ENCODE measurements around the gene PCOLCE2.

Gene PCOLCE2

DNA sequence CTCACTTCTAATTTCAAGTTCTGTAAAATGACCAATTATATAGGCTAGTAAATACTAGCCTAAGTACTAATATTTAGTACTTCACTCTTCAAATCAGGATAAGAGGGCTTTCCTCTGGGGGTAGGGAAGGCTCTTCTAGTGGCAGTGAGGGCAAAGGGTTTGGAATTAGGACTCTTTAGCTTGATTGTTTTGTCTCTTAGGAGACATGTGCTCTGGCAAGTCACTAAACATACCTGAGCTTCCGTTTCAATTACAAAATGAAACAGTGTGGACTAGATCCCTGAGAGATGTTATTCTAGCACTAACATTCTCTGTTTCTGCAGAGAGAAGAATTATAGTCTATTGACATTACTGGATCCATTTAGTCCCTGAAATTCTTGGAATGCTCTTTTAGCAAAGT is 71.5 kb downstream of the PCOLCE2 start:
- Histone ChIP-seq H4K91ac (ENCODE audit: low read length) (no peak overlapping the region), H3K27ac (ENCODE audit: low read length, poor library complexity, severe bottlenecking) (no peak overlapping the region), H3K79me1 (replicated peaks; ENCODE audit: low read length, poor library complexity, severe bottlenecking) (no peaks in the 10 kb centered on the region), H2BK15ac (ENCODE audit: low read depth, poor library complexity, severe bottlenecking) (no peak overlapping the region), H2BK12ac (ENCODE audit: low read length in 2 of 2) (no peak overlapping the region), H3K27me3 (ENCODE audit: control insufficient read depth in 1 of 2, insufficient read depth in 1 of 2, low read length in 2 of 2) (no peaks in the 10 kb centered on the region), H3K4me1 (ENCODE audit: control insufficient read depth, insufficient read depth, low read depth, low read length) (no peaks in the 10 kb centered on the region), H3K36me3 (ENCODE audit: control insufficient read depth in 1 of 2, insufficient read depth in 2 of 2, low read depth in 1 of 2, low read length in 2 of 2) (peaks cover 0 to 56% of the 10 kb centered on the region in 2 experiments), H3K18ac (ENCODE audit: low read depth in 1 of 2, low read length in 2 of 2) (no peak overlapping the region), H3K9ac (ENCODE audit: low read length) (no peak overlapping the region), H3K4ac (ENCODE audit: low read depth in 1 of 2, low read length in 2 of 2) (no peak overlapping the region), H3K4me2 (ENCODE audit: low read length, poor library complexity, severe bottlenecking) (no peak overlapping the region), H2BK120ac (ENCODE audit: low read depth, low read length) (no peak overlapping the region), H4K8ac (ENCODE audit: low read length) (no peak overlapping the region), H3K9me3 (ENCODE audit: control insufficient read depth, low read length) (no peaks in the 10 kb centered on the region), H3K23ac (ENCODE audit: low read length in 2 of 2) (no peak overlapping the region), H3K14ac (ENCODE audit: low read length in 2 of 2) (no peak overlapping the region), H2BK5ac (ENCODE audit: low read depth, low read length, poor library complexity, severe bottlenecking) (no peak overlapping the region), H3K4me3 (ENCODE audit: insufficient read depth in 1 of 2, low read depth in 1 of 2, low read length in 2 of 2) (no peak overlapping the region), H2AK5ac (ENCODE audit: low read length, severe bottlenecking) (no peak overlapping the region), H2AFZ (ENCODE audit: low read depth, low read length) (no peak overlapping the region)
- no CpG with 5 or more reads among the region's 1 CpG for WGBS
- no peak for DNase-seq

DNA sequence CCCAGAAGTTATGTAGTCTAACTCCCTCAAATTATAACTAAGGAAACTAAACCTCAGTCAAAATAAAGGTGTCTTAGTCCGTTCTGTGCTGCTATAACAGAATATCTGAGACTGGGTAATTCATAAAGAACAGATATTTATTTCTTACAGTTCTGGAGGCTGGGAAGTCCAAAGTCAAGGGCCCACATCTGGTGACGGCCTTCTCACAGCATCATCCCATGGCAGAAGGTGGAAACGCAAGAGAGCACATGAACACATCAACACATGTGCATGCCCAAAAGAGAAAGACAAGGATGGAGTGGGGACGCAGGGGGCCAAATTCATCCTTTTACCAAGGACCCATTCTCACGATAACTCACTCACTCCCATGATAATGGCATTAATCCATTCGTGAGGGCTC is 73.1 kb downstream of the PCOLCE2 start:
- H2BK15ac ChIP-seq (ENCODE audit: low read depth, poor library complexity, severe bottlenecking): no peak overlapping the region
- 92% methylated on average over 4 of the region's 6 CpGs for WGBS
- no peak for DNase-seq
- H2AFZ ChIP-seq (ENCODE audit: low read depth, low read length): no peak overlapping the region
- peaks cover 0 to 47% of the 10 kb centered on the region in 2 experiments for H3K36me3 ChIP-seq (ENCODE audit: control insufficient read depth in 1 of 2, insufficient read depth in 2 of 2, low read depth in 1 of 2, low read length in 2 of 2)
- no peak overlapping the region for H2BK120ac ChIP-seq (ENCODE audit: low read depth, low read length)
- no peak overlapping the region for H3K23ac ChIP-seq (ENCODE audit: low read length in 2 of 2)
- no peak overlapping the region for H2BK5ac ChIP-seq (ENCODE audit: low read depth, low read length, poor library complexity, severe bottlenecking)
- H3K14ac ChIP-seq (ENCODE audit: low read length in 2 of 2): no peak overlapping the region
- no peak overlapping the region for H3K9ac ChIP-seq (ENCODE audit: low read length)
- H3K4ac ChIP-seq (ENCODE audit: low read depth in 1 of 2, low read length in 2 of 2): no peak overlapping the region
- H4K8ac ChIP-seq (ENCODE audit: low read length): no peak overlapping the region
- no peak overlapping the region for H3K18ac ChIP-seq (ENCODE audit: low read depth in 1 of 2, low read length in 2 of 2)
- H3K9me3 ChIP-seq (ENCODE audit: control insufficient read depth, low read length): no peaks in the 10 kb centered on the region
- H4K91ac ChIP-seq (ENCODE audit: low read length): no peak overlapping the region
- H3K4me3 ChIP-seq (ENCODE audit: insufficient read depth in 1 of 2, low read depth in 1 of 2, low read length in 2 of 2): no peak overlapping the region
- no peak overlapping the region for H3K27ac ChIP-seq (ENCODE audit: low read length, poor library complexity, severe bottlenecking)
- no peaks in the 10 kb centered on the region for H3K4me1 ChIP-seq (ENCODE audit: control insufficient read depth, insufficient read depth, low read depth, low read length)
- no peak overlapping the region for H3K4me2 ChIP-seq (ENCODE audit: low read length, poor library complexity, severe bottlenecking)
- no peak overlapping the region for H2BK12ac ChIP-seq (ENCODE audit: low read length in 2 of 2)
- no peaks in the 10 kb centered on the region for H3K79me1 ChIP-seq (replicated peaks; ENCODE audit: low read length, poor library complexity, severe bottlenecking)
- no peak overlapping the region for H2AK5ac ChIP-seq (ENCODE audit: low read length, severe bottlenecking)
- no peaks in the 10 kb centered on the region for H3K27me3 ChIP-seq (ENCODE audit: control insufficient read depth in 1 of 2, insufficient read depth in 1 of 2, low read length in 2 of 2)

DNA sequence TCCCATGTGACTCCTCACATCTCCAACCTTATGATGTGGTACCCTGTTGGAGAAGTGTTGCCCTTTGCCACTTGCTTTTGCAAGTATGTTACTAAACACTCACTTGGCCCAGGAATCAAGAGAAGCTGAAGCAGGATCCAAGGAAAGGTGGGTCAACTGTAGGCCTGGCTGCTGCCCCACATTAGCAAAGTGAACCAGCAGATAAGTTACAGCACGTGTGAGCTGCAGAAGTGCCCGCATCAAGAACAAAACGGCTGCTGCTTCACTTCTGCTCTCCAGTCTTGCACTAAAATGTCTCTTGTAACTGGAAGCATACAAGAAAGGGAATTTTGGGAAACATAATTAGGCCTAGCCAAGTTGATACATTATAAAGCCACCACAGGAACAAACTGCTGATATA is 79.6 kb downstream of the PCOLCE2 start:
- Histone ChIP-seq H2AFZ (ENCODE audit: low read depth, low read length) (no peak overlapping the region), H2BK5ac (ENCODE audit: low read depth, low read length, poor library complexity, severe bottlenecking) (no peak overlapping the region), H3K9me3 (ENCODE audit: control insufficient read depth, low read length) (no peaks in the 10 kb centered on the region), H3K9ac (ENCODE audit: low read length) (no peak overlapping the region), H4K8ac (ENCODE audit: low read length) (no peak overlapping the region), H3K27me3 (ENCODE audit: control insufficient read depth in 1 of 2, insufficient read depth in 1 of 2, low read length in 2 of 2) (no peaks in the 10 kb centered on the region), H4K91ac (ENCODE audit: low read length) (no peak overlapping the region), H3K4ac (ENCODE audit: low read depth in 1 of 2, low read length in 2 of 2) (no peak overlapping the region), H3K4me2 (ENCODE audit: low read length, poor library complexity, severe bottlenecking) (no peak overlapping the region), H3K4me3 (ENCODE audit: insufficient read depth in 1 of 2, low read depth in 1 of 2, low read length in 2 of 2) (no peak overlapping the region), H2BK15ac (ENCODE audit: low read depth, poor library complexity, severe bottlenecking) (no peak overlapping the region), H2AK5ac (ENCODE audit: low read length, severe bottlenecking) (no peak overlapping the region), H3K79me1 (replicated peaks; ENCODE audit: low read length, poor library complexity, severe bottlenecking) (no peaks in the 10 kb centered on the region), H3K23ac (ENCODE audit: low read length in 2 of 2) (no peak overlapping the region), H3K36me3 (ENCODE audit: control insufficient read depth in 1 of 2, insufficient read depth in 2 of 2, low read depth in 1 of 2, low read length in 2 of 2) (peaks cover 4 to 39% of the 10 kb centered on the region in 2 experiments), H3K27ac (ENCODE audit: low read length, poor library complexity, severe bottlenecking) (no peak overlapping the region), H3K4me1 (ENCODE audit: control insufficient read depth, insufficient read depth, low read depth, low read length) (no peaks in the 10 kb centered on the region), H3K18ac (ENCODE audit: low read depth in 1 of 2, low read length in 2 of 2) (no peak overlapping the region), H2BK12ac (ENCODE audit: low read length in 2 of 2) (no peak overlapping the region), H3K14ac (ENCODE audit: low read length in 2 of 2) (no peak overlapping the region), H2BK120ac (ENCODE audit: low read depth, low read length) (no peak overlapping the region)
- DNase-seq: no peak
- WGBS: 92% methylated on average over 2 of the region's 3 CpGs

DNA sequence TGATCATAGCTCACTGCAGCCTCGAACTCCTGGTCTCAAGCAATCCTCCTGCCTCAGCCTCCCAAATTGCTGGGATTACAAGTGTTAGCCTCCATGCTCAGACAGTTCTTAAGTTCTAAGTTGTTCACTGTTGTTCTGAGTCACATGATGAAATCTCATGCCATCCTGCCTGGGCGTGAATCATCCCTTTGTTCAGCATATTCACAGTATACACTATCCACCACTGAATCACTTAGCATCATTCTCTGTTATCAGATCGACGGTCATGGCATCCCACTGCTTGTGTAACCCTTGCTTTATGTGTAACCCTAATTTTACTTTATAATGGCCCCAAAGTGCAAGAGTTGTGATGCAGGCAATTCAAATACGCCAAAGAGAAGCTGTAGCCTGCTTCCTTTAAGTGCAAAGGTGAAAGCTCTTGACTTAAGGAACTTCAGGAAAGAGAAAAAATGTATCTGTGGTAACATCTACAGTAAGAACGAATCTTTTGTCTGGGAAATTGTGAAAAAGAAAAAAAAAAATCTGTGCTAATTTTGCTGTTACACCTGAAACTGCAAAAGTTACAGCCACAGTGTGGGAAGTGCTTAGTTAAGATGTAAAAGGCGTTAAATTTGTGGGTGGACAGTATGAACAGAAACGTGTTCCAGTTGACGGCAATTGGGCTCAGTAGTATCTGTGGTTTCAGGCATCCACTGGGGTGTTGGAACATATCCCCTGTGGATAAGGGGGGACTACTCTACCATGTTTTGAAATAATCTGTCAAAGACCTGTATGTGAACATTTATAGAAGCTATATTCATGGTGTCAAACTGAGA is 80.6 kb downstream of the PCOLCE2 start:
- H3K18ac ChIP-seq (ENCODE audit: low read depth in 1 of 2, low read length in 2 of 2): peak overlapping the region in 1 of 2 experiments; percentile 35
- no peak overlapping the region for H2AFZ ChIP-seq (ENCODE audit: low read depth, low read length)
- H3K9ac ChIP-seq (ENCODE audit: low read length): peak overlapping the region; percentile 33
- no peak overlapping the region for H3K4ac ChIP-seq (ENCODE audit: low read depth in 1 of 2, low read length in 2 of 2)
- H4K91ac ChIP-seq (ENCODE audit: low read length): no peak overlapping the region
- peaks cover 4 to 47% of the 10 kb centered on the region in 2 experiments for H3K36me3 ChIP-seq (ENCODE audit: control insufficient read depth in 1 of 2, insufficient read depth in 2 of 2, low read depth in 1 of 2, low read length in 2 of 2)
- no peak overlapping the region for H2BK120ac ChIP-seq (ENCODE audit: low read depth, low read length)
- no peak overlapping the region for H3K4me2 ChIP-seq (ENCODE audit: low read length, poor library complexity, severe bottlenecking)
- H4K8ac ChIP-seq (ENCODE audit: low read length): no peak overlapping the region
- no peak overlapping the region for H2BK5ac ChIP-seq (ENCODE audit: low read depth, low read length, poor library complexity, severe bottlenecking)
- no peak overlapping the region for H2AK5ac ChIP-seq (ENCODE audit: low read length, severe bottlenecking)
- H3K14ac ChIP-seq (ENCODE audit: low read length in 2 of 2): no peak overlapping the region
- no peaks in the 10 kb centered on the region for H3K4me1 ChIP-seq (ENCODE audit: control insufficient read depth, insufficient read depth, low read depth, low read length)
- H2BK12ac ChIP-seq (ENCODE audit: low read length in 2 of 2): no peak overlapping the region
- H2BK15ac ChIP-seq (ENCODE audit: low read depth, poor library complexity, severe bottlenecking): no peak overlapping the region
- no peak overlapping the region for H3K23ac ChIP-seq (ENCODE audit: low read length in 2 of 2)
- WGBS: 73% methylated on average over 9 of the region's 9 CpGs
- peak; percentile 72 for DNase-seq
- H3K4me3 ChIP-seq (ENCODE audit: insufficient read depth in 1 of 2, low read depth in 1 of 2, low read length in 2 of 2): no peak overlapping the region
- H3K27me3 ChIP-seq (ENCODE audit: control insufficient read depth in 1 of 2, insufficient read depth in 1 of 2, low read length in 2 of 2): no peaks in the 10 kb centered on the region
- no peaks in the 10 kb centered on the region for H3K9me3 ChIP-seq (ENCODE audit: control insufficient read depth, low read length)
- H3K79me1 ChIP-seq (replicated peaks; ENCODE audit: low read length, poor library complexity, severe bottlenecking): no peaks in the 10 kb centered on the region
- H3K27ac ChIP-seq (ENCODE audit: low read length, poor library complexity, severe bottlenecking): no peak overlapping the region

Data from mesenchymal stem cell (in vitro differentiated cells and primary cell).